Small intestine (tissue), 16 donors: ENCODE results near the gene CCDC200. TPM values are rescaled to one million over a fixed set of nuclear protein-coding genes. Genes with fewer than 3 reads are reported as not detected.
"Not testable (repeated sequence)": the region's sequence is repeated elsewhere in the genome, so short reads cannot be mapped to it uniquely, and the experiment has no call there.

Experiments used
- DNase-seq, 2 donors: peaks; one replicate each; pipeline versions ENCODE4 v3.0.0 to v3.0.0-alpha.2; 2013
- FAIRE-seq: peaks from 2 replicates; lab custom pipeline; 2012; peaks lifted over from hg19 to GRCh38; lab: Jason Lieb, UNC
- H3K27ac ChIP-seq, 3 donors: one replicate each; pipeline ENCODE4 v1.5.1; 2013; ENCODE audit warnings: low read length in 2 of 3, mild to moderate bottlenecking in 2 of 3, control low read depth in 1 of 3, inconsistent platforms in 1 of 3, low read depth in 1 of 3, moderate library complexity in 1 of 3
- H3K27me3 ChIP-seq, 3 donors: one replicate each; pipeline ENCODE4 v1.6.1; 2013; ENCODE audit warnings: low read length in 3 of 3, inconsistent platforms in 1 of 3; ENCODE audit not compliant: control insufficient read depth in 3 of 3, insufficient read depth in 3 of 3
- H3K36me3 ChIP-seq, 3 donors: one replicate each; pipeline ENCODE4 v1.6.1; 2013; ENCODE audit warnings: low read length in 3 of 3, inconsistent platforms in 1 of 3, low read depth in 1 of 3, mild to moderate bottlenecking in 1 of 3, moderate library complexity in 1 of 3; ENCODE audit not compliant: control insufficient read depth in 3 of 3, insufficient read depth in 2 of 3
- H3K4me1 ChIP-seq, 3 donors: one replicate each; pipeline ENCODE4 v1.6.1; 2013; ENCODE audit warnings: low read length in 2 of 3, inconsistent platforms in 1 of 3, low read depth in 1 of 3, mild to moderate bottlenecking in 1 of 3, moderate library complexity in 1 of 3; ENCODE audit not compliant: control insufficient read depth in 3 of 3, insufficient read depth in 2 of 3
- H3K4me3 ChIP-seq, 3 donors: one replicate each; pipeline ENCODE4 v1.5.1; 2013; ENCODE audit warnings: low read length in 3 of 3, control low read depth in 1 of 3, inconsistent platforms in 1 of 3, low read depth in 1 of 3, mild to moderate bottlenecking in 1 of 3, moderate library complexity in 1 of 3
- H3K9me3 ChIP-seq, 2 donors: one replicate each; pipeline ENCODE4 v1.6.1; 2013; ENCODE audit warnings: low read depth in 1 of 2, low read length in 1 of 2; ENCODE audit not compliant: control insufficient read depth in 2 of 2, insufficient read depth in 1 of 2
- WGBS, 3 donors: extraction: QIAGEN DNeasy Blood & Tissue Kit; methylation state at CpG; one replicate each; pipeline ENCODE4 v1.1.7; 2013; 5-methylcytosine and 5-hydroxymethylcytosine counted together
- long read RNA-seq, 10 donors: transcript quantifications; one replicate each; lab custom pipeline, GENCODE V29; 2026
- polyA plus RNA-seq, 4 donors: library from polyadenylated mRNA; stranded (reverse) in 3 of 4; unstranded in 1 of 4; fragments of 200-250 nt in 3 of 4; fragments of 120-200 nt in 1 of 4; gene quantifications; one replicate each; pipeline versions ENCODE4 v1.2.1 to v1.2.3, GENCODE V29; 2013
- donor health status: healthy with polysubstance abuse.
- donor health status: control.
- donor health status: control.
- donor health status: Bipolar disorder and iron deficiency.
- donor health status: healthy.

Gene CCDC200
- 10 to 100 TPM in 1 of 4 donors, not detected in 3; 54.2 TPM for polyA plus RNA-seq
- long read RNA-seq, donor 1: 0 reads
- long read RNA-seq, donor 2: 0 reads
- long read RNA-seq, donor 3: 0 reads
- long read RNA-seq, donor 4: 0 reads
- long read RNA-seq, donor 5: 0 reads
- long read RNA-seq, donor 6: 0 reads
- long read RNA-seq, donor 7: 0 reads
- long read RNA-seq, donor 8: 0 reads
- long read RNA-seq, donor 9: 0 reads
- long read RNA-seq, donor 10: 0 reads

GRCh38 chr17:43228020-43228782, at the start of gene CCDC200:
CCDC200 (minus strand) TSS chr17:43228623; CDS start chr17:43228554, 69 bp downstream.
- DNase-seq, H3K4me3 ChIP-seq, H3K9me3 ChIP-seq, H3K27ac ChIP-seq, H3K27me3 ChIP-seq, FAIRE-seq, H3K4me1 ChIP-seq: not testable (repeated sequence)
- peaks cover 0 to 33% (median 2%) of the 10 kb centered on the region in 3 donors for H3K36me3 ChIP-seq
- no CpG with 5 or more reads among the region's 7 CpGs for WGBS, 3 donors

GRCh38 chr17:43272914-43273313, 44.5 kb upstream of the CCDC200 start:
- not testable (repeated sequence) for H3K4me1 ChIP-seq, H3K27ac ChIP-seq, H3K4me3 ChIP-seq, DNase-seq, H3K27me3 ChIP-seq, FAIRE-seq, H3K36me3 ChIP-seq, H3K9me3 ChIP-seq
- WGBS, 3 donors: no CpG with 5 or more reads among the region's 30 CpGs

- not testable (repeated sequence) for H3K4me3 ChIP-seq, DNase-seq, H3K9me3 ChIP-seq, H3K27me3 ChIP-seq, H3K4me1 ChIP-seq, H3K36me3 ChIP-seq, H3K27ac ChIP-seq, FAIRE-seq
- WGBS, 3 donors: 13% methylated on average over 1 of the region's 12 CpGs; no CpG with 5 or more reads in 2 of the 3 donors
Measured at GRCh38 chr17:43272483-43272882, 44.1 kb upstream of the CCDC200 start.

GRCh38 chr17:43270552-43271504, 42.4 kb upstream of the CCDC200 start:
- not testable (repeated sequence) for H3K4me1 ChIP-seq, H3K27ac ChIP-seq, H3K4me3 ChIP-seq, FAIRE-seq, H3K9me3 ChIP-seq, DNase-seq, H3K36me3 ChIP-seq, H3K27me3 ChIP-seq
- no CpG with 5 or more reads among the region's 43 CpGs for WGBS, 3 donors

GRCh38 chr17:43246456-43246855, 18.0 kb upstream of the CCDC200 start:
- not testable (repeated sequence) for H3K9me3 ChIP-seq, H3K27me3 ChIP-seq, H3K27ac ChIP-seq, DNase-seq, FAIRE-seq, H3K36me3 ChIP-seq, H3K4me3 ChIP-seq, H3K4me1 ChIP-seq
- WGBS, 3 donors: 1 to 6% (median 6%) methylated on average over 10 to 12 of the region's 23 CpGs

GRCh38 chr17:43240596-43241352, 12.4 kb upstream of the CCDC200 start:
- not testable (repeated sequence) for FAIRE-seq, DNase-seq, H3K4me1 ChIP-seq, H3K27me3 ChIP-seq, H3K36me3 ChIP-seq, H3K27ac ChIP-seq, H3K4me3 ChIP-seq, H3K9me3 ChIP-seq
- WGBS, 3 donors: 8% methylated on average over 3 of the region's 34 CpGs; no CpG with 5 or more reads in 2 of the 3 donors

- DNase-seq: not testable (repeated sequence)
Measured at GRCh38 chr17:43239597-43239996, 11.2 kb upstream of the CCDC200 start.

More at GRCh38 chr17:43239597-43239996, 11.2 kb upstream of the CCDC200 start:
- not testable (repeated sequence) for H3K9me3 ChIP-seq, H3K27me3 ChIP-seq, H3K4me1 ChIP-seq, H3K27ac ChIP-seq, H3K36me3 ChIP-seq, H3K4me3 ChIP-seq, FAIRE-seq
- WGBS, 3 donors: no CpG with 5 or more reads among the region's 26 CpGs
